ENCODE data around the gene P3H1.

Gene P3H1

GRCh38 chr1:42735477-42736105 is 31.2 kb downstream of the P3H1 start:
- Histone ChIP-seq H4K20me1 (ENCODE audit: insufficient read depth) (no peaks in the 10 kb centered on the region), H3K79me2 (ENCODE audit: insufficient read depth, low read depth) (no peaks in the 10 kb centered on the region), H2AFZ (ENCODE audit: low read depth) (no peak overlapping the region), H3K36me3 (ENCODE audit: insufficient read depth) (no peaks in the 10 kb centered on the region), H3K4me3 (IDR thresholded peaks at IDR 0.05; ENCODE audit: insufficient read depth, low read depth, low read length) (no peak overlapping the region), H3K27ac (no peak overlapping the region), H3K9ac (no peak overlapping the region), H3K27me3 (ENCODE audit: insufficient read depth, low read depth) (no peaks in the 10 kb centered on the region), H3K4me1 (ENCODE audit: low read depth, poor library complexity, severe bottlenecking) (peaks cover 3% of the 10 kb centered on the region), H3K4me2 (no peak overlapping the region)
- TF ChIP-seq CTCF (conservative IDR thresholded peaks at IDR 0.05; ENCODE audit: low read depth, low read length): no peak

- TF ChIP-seq CTCF (conservative IDR thresholded peaks at IDR 0.05; ENCODE audit: low read depth, low read length): no peak
- Histone ChIP-seq H3K4me3 (IDR thresholded peaks at IDR 0.05; ENCODE audit: insufficient read depth, low read depth, low read length) (no peak overlapping the region), H3K4me1 (ENCODE audit: low read depth, poor library complexity, severe bottlenecking) (peaks cover 3% of the 10 kb centered on the region), H3K9ac (no peak overlapping the region), H3K4me2 (no peak overlapping the region), H3K27ac (no peak overlapping the region), H4K20me1 (ENCODE audit: insufficient read depth) (no peaks in the 10 kb centered on the region), H3K36me3 (ENCODE audit: insufficient read depth) (no peaks in the 10 kb centered on the region), H3K27me3 (ENCODE audit: insufficient read depth, low read depth) (no peaks in the 10 kb centered on the region), H2AFZ (ENCODE audit: low read depth) (no peak overlapping the region), H3K79me2 (ENCODE audit: insufficient read depth, low read depth) (no peaks in the 10 kb centered on the region)
Observed at GRCh38 chr1:42735056-42735455, 31.8 kb downstream of the P3H1 start.

GRCh38 chr1:42734201-42735035 is 32.4 kb downstream of the P3H1 start:
- Histone ChIP-seq H3K27ac (no peak overlapping the region), H3K4me2 (no peak overlapping the region), H2AFZ (ENCODE audit: low read depth) (no peak overlapping the region), H3K36me3 (ENCODE audit: insufficient read depth) (no peaks in the 10 kb centered on the region), H3K4me3 (IDR thresholded peaks at IDR 0.05; ENCODE audit: insufficient read depth, low read depth, low read length) (no peak overlapping the region), H3K4me1 (ENCODE audit: low read depth, poor library complexity, severe bottlenecking) (peaks cover 3% of the 10 kb centered on the region), H4K20me1 (ENCODE audit: insufficient read depth) (no peaks in the 10 kb centered on the region), H3K27me3 (ENCODE audit: insufficient read depth, low read depth) (no peaks in the 10 kb centered on the region), H3K9ac (no peak overlapping the region), H3K79me2 (ENCODE audit: insufficient read depth, low read depth) (no peaks in the 10 kb centered on the region)
- TF ChIP-seq CTCF (conservative IDR thresholded peaks at IDR 0.05; ENCODE audit: low read depth, low read length): no peak

- Histone ChIP-seq H3K79me2 (ENCODE audit: insufficient read depth, low read depth) (no peaks in the 10 kb centered on the region), H2AFZ (ENCODE audit: low read depth) (no peak overlapping the region), H3K4me1 (ENCODE audit: low read depth, poor library complexity, severe bottlenecking) (peaks cover 3% of the 10 kb centered on the region), H3K9ac (no peak overlapping the region), H3K27me3 (ENCODE audit: insufficient read depth, low read depth) (no peaks in the 10 kb centered on the region), H3K36me3 (ENCODE audit: insufficient read depth) (no peaks in the 10 kb centered on the region), H4K20me1 (ENCODE audit: insufficient read depth) (no peaks in the 10 kb centered on the region), H3K4me3 (IDR thresholded peaks at IDR 0.05; ENCODE audit: insufficient read depth, low read depth, low read length) (no peak overlapping the region), H3K4me2 (no peak overlapping the region), H3K27ac (no peak overlapping the region)
- TF ChIP-seq CTCF (conservative IDR thresholded peaks at IDR 0.05; ENCODE audit: low read depth, low read length): no peak
Observed at GRCh38 chr1:42733415-42734200, 33.2 kb downstream of the P3H1 start.

Measured in KMS-11 (cell line).